ENCODE results near the gene SHROOM4. TPM values are rescaled to one million over a fixed set of nuclear protein-coding genes. Genes with fewer than 3 reads are reported as not detected.
A peak's percentile ranks its signal among the peaks of the same experiment; 100 is the strongest.

SHROOM4 gene
- total RNA-seq, 3 donors from 2014 or later, result 2.9 to 3.6 (median 3.2) TPM

GRCh38 chrX:50852524-50852923, 38.5 kb upstream of the SHROOM4 start:
- DNase-seq (no peak), ATAC-seq (peak; percentile 71)
- intact Hi-C loops (cut with DNase I, micrococcal nuclease), result no loop called here
- Histone ChIP-seq H3K4me3 (no peak overlapping the region), H3K36me3 (ENCODE audit: low read depth) (no peaks in the 10 kb centered on the region), H3K9me3 (no peaks in the 10 kb centered on the region), H3K4me1 (ENCODE audit: low read depth) (peaks cover 2% of the 10 kb centered on the region)
- TF ChIP-seq CTCF (IDR thresholded peaks at IDR 0.05), result no peak

GRCh38 chrX:50842221-50842620, 28.2 kb upstream of the SHROOM4 start:
- no peak for TF ChIP-seq CTCF (IDR thresholded peaks at IDR 0.05)
- Histone ChIP-seq H3K4me1 (ENCODE audit: low read depth) (no peaks in the 10 kb centered on the region), H3K4me3 (no peak overlapping the region), H3K9me3 (no peaks in the 10 kb centered on the region), H3K36me3 (ENCODE audit: low read depth) (no peaks in the 10 kb centered on the region)
- intact Hi-C loops (cut with DNase I, micrococcal nuclease), result no loop called here
- DNase-seq, result no peak
- ATAC-seq, result no peak

GRCh38 chrX:50839730-50840129, 25.7 kb upstream of the SHROOM4 start:
- intact Hi-C loops (cut with DNase I, micrococcal nuclease), result no loop called here
- DNase-seq (no peak), ATAC-seq (no peak)
- H3K36me3 ChIP-seq (ENCODE audit: low read depth), result no peaks in the 10 kb centered on the region
- H3K4me3 ChIP-seq, result no peak overlapping the region
- no peaks in the 10 kb centered on the region for H3K4me1 ChIP-seq (ENCODE audit: low read depth)
- no peaks in the 10 kb centered on the region for H3K9me3 ChIP-seq
- TF ChIP-seq CTCF (IDR thresholded peaks at IDR 0.05), result no peak

GRCh38 chrX:50838820-50839600, 25.0 kb upstream of the SHROOM4 start:
- intact Hi-C loops (cut with DNase I, micrococcal nuclease), result no loop called here
- Histone ChIP-seq H3K4me1 (ENCODE audit: low read depth) (no peaks in the 10 kb centered on the region), H3K36me3 (ENCODE audit: low read depth) (no peaks in the 10 kb centered on the region), H3K9me3 (no peaks in the 10 kb centered on the region), H3K4me3 (no peak overlapping the region)
- ATAC-seq, result no peak
- no peak for DNase-seq
- TF ChIP-seq CTCF (IDR thresholded peaks at IDR 0.05), result no peak

- Histone ChIP-seq H3K4me1 (ENCODE audit: low read depth) (no peaks in the 10 kb centered on the region), H3K36me3 (ENCODE audit: low read depth) (no peaks in the 10 kb centered on the region), H3K4me3 (no peak overlapping the region), H3K9me3 (no peaks in the 10 kb centered on the region)
- ATAC-seq (peak; percentile 60), DNase-seq (no peak)
- no peak for TF ChIP-seq CTCF (IDR thresholded peaks at IDR 0.05)
- intact Hi-C loops (cut with DNase I, micrococcal nuclease), result loop anchor here in 1 of 2 donors (5.0 kb wide), 1 partner anchor 51 kb away; no protein-coding TSS in a partner anchor
Measured at GRCh38 chrX:50827996-50828395, 14.0 kb upstream of the SHROOM4 start.
